Trophoblast cell (in vitro differentiated cells and primary cell): Measurements from ENCODE around the gene HACD3.

Experiments used
- DNase-seq, 2 donors: peaks; one replicate each; pipeline ENCODE4 v3.0.0-alpha.2; 2016
- H2AFZ ChIP-seq: 2 replicates; pipeline ENCODE4 v1.6.1; 2013; ENCODE audit warnings: low read length, moderate library complexity, mild to moderate bottlenecking; ENCODE audit not compliant: insufficient read depth, poor library complexity
- H2AK5ac ChIP-seq: 2 replicates; pipeline ENCODE4 v1.6.1; 2013; ENCODE audit warnings: mild to moderate bottlenecking, low read length
- H2BK120ac ChIP-seq: 2 replicates; pipeline ENCODE4 v1.6.1; 2013; ENCODE audit warnings: low read length, mild to moderate bottlenecking, moderate library complexity; ENCODE audit not compliant: insufficient read depth, poor library complexity
- H2BK12ac ChIP-seq: 2 replicates; pipeline ENCODE4 v1.6.1; 2013; ENCODE audit warnings: mild to moderate bottlenecking, low read length, moderate library complexity
- H2BK5ac ChIP-seq: 2 replicates; pipeline ENCODE4 v1.6.1; 2013; ENCODE audit warnings: low read length, low read depth, moderate library complexity, mild to moderate bottlenecking; ENCODE audit not compliant: poor library complexity
- H3K14ac ChIP-seq: 2 replicates; pipeline ENCODE4 v1.6.1; 2013; ENCODE audit warnings: mild to moderate bottlenecking, low read length
- H3K18ac ChIP-seq: 2 replicates; pipeline ENCODE4 v1.6.1; 2013; ENCODE audit warnings: mild to moderate bottlenecking, low read length
- H3K23ac ChIP-seq: 2 replicates; pipeline ENCODE4 v1.6.1; 2013; ENCODE audit warnings: low read length
- H3K27ac ChIP-seq: 2 replicates; pipeline ENCODE4 v1.5.1; 2013; ENCODE audit warnings: low read depth, mild to moderate bottlenecking, inconsistent platforms, low read length, moderate library complexity
- H3K27me3 ChIP-seq: 2 replicates; pipeline ENCODE4 v1.6.1; 2013; ENCODE audit warnings: inconsistent platforms, mild to moderate bottlenecking, low read length, moderate library complexity; ENCODE audit not compliant: insufficient read depth
- H3K36me3 ChIP-seq, 2 experiments: 1 replicate in 1 of 2; 2 replicates in 1 of 2; pipeline ENCODE4 v1.6.1; 2013; ENCODE audit warnings: low read length in 2 of 2, mild to moderate bottlenecking in 2 of 2, moderate library complexity in 1 of 2; ENCODE audit not compliant: insufficient read depth in 2 of 2, control insufficient read depth in 1 of 2
- H3K4ac ChIP-seq: 2 replicates; pipeline ENCODE4 v1.6.1; 2013; ENCODE audit warnings: low read depth, mild to moderate bottlenecking, low read length, moderate library complexity
- H3K4me1 ChIP-seq, 2 experiments: 1 replicate in 1 of 2; 2 replicates in 1 of 2; pipeline ENCODE4 v1.6.1; 2013; ENCODE audit warnings: low read length in 2 of 2, mild to moderate bottlenecking in 2 of 2, moderate library complexity in 1 of 2; ENCODE audit not compliant: insufficient read depth in 2 of 2, control insufficient read depth in 1 of 2
- H3K4me2 ChIP-seq: 2 replicates; pipeline ENCODE4 v1.6.1; 2013; ENCODE audit warnings: inconsistent platforms, mild to moderate bottlenecking, low read length, moderate library complexity
- H3K4me3 ChIP-seq: 2 replicates; pipeline ENCODE4 v1.5.1; 2013; ENCODE audit warnings: mild to moderate bottlenecking, low read depth, low read length, inconsistent platforms
- H3K79me1 ChIP-seq: one replicate; pipeline ENCODE4 v1.6.1; 2013; ENCODE audit warnings: low read length
- H3K79me2 ChIP-seq: 2 replicates; pipeline ENCODE4 v1.6.1; 2013; ENCODE audit warnings: low read length, mild to moderate bottlenecking; ENCODE audit not compliant: control insufficient read depth, insufficient read depth, poor library complexity
- H3K9ac ChIP-seq: 2 replicates; pipeline ENCODE4 v1.6.1; 2013; ENCODE audit warnings: mild to moderate bottlenecking, low read length
- H3K9me3 ChIP-seq: 2 replicates; pipeline ENCODE4 v1.6.1; 2013; ENCODE audit warnings: low read depth, mild to moderate bottlenecking, control low read depth, inconsistent platforms, low read length; ENCODE audit not compliant: insufficient read depth
- H4K12ac ChIP-seq: 2 replicates; pipeline ENCODE4 v1.6.1; 2013; ENCODE audit warnings: low read depth, mild to moderate bottlenecking, low read length, moderate library complexity
- H4K8ac ChIP-seq: 2 replicates; pipeline ENCODE4 v1.6.1; 2013; ENCODE audit warnings: low read depth, mild to moderate bottlenecking, low read length, moderate library complexity
- H4K91ac ChIP-seq: one replicate; pipeline ENCODE4 v1.6.1; 2013; ENCODE audit warnings: low read depth, mild to moderate bottlenecking, low read length, moderate library complexity
- WGBS: extraction: QIAGEN DNeasy Blood & Tissue Kit; methylation state at CpG from one replicate; pipeline ENCODE4 v1.1.7; 2013; ENCODE audit warnings: missing lambda C conversion rate; ENCODE audit not compliant: insufficient read length, insufficient coverage; ENCODE audit errors: extremely low coverage; 5-methylcytosine and 5-hydroxymethylcytosine counted together

Gene HACD3

GRCh38 chr15:65559941-65560340, 29.7 kb downstream of the HACD3 start:
- Histone ChIP-seq H3K18ac (no peak overlapping the region), H3K36me3 (peaks cover 5 to 26% of the 10 kb centered on the region in 2 experiments), H3K4me1 (peaks cover 6 to 12% of the 10 kb centered on the region in 2 experiments), H2AFZ (no peak overlapping the region), H3K23ac (no peak overlapping the region), H3K4me2 (no peak overlapping the region), H3K9me3 (no peaks in the 10 kb centered on the region), H3K79me1 (peaks cover 6% of the 10 kb centered on the region), H4K12ac (no peak overlapping the region), H2AK5ac (no peak overlapping the region), H2BK5ac (no peak overlapping the region), H3K4ac (no peak overlapping the region), H3K4me3 (no peak overlapping the region), H3K14ac (no peak overlapping the region), H4K8ac (no peak overlapping the region), H4K91ac (no peak overlapping the region), H3K27me3 (no peaks in the 10 kb centered on the region), H2BK12ac (no peak overlapping the region), H3K27ac (no peak overlapping the region), H2BK120ac (no peak overlapping the region), H3K9ac (no peak overlapping the region), H3K79me2 (no peaks in the 10 kb centered on the region)
- DNase-seq, result no peak

DNA sequence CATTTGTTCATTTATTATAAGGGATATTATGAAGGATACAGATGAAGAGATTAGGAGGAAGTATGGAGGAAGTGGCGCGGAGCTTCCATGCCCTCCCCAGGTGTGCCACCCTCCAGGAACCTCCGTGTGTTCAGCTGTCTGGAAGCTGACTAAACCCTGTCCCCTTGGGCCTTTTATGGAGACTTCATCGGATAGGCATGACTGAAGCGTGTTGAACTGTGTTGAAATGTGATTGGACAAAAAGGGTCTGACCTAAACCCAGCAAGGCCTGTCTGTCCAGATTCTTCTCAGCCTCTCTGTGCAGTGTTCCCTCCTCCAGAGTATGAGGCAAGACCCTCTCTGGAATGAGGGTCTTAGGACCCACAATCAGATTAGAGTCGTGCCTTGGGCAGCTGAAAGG, 31.7 kb downstream of the HACD3 start:
- WGBS, result no CpG with 5 or more reads among the region's 6 CpGs
- Histone ChIP-seq H3K18ac (no peak overlapping the region), H4K8ac (peak overlapping the region; percentile 17), H3K79me2 (no peaks in the 10 kb centered on the region), H2AK5ac (no peak overlapping the region), H3K9me3 (peaks cover 1% of the 10 kb centered on the region), H3K4me3 (no peak overlapping the region), H3K4ac (no peak overlapping the region), H2AFZ (no peak overlapping the region), H3K4me1 (peaks cover 6 to 12% of the 10 kb centered on the region in 2 experiments), H3K23ac (no peak overlapping the region), H3K27ac (peak overlapping the region; percentile 81), H3K27me3 (no peaks in the 10 kb centered on the region), H4K12ac (peak overlapping the region; percentile 13), H4K91ac (peak overlapping the region; percentile 67), H3K4me2 (peak overlapping the region; percentile 42), H3K36me3 (peaks cover 15 to 28% of the 10 kb centered on the region in 2 experiments), H2BK120ac (peak overlapping the region; percentile 35), H2BK12ac (no peak overlapping the region), H3K14ac (no peak overlapping the region), H3K79me1 (peaks cover 6% of the 10 kb centered on the region), H3K9ac (no peak overlapping the region), H2BK5ac (peak overlapping the region; percentile 44)
- peak; percentile 93 to 97 for DNase-seq

- Histone ChIP-seq H3K18ac (no peak overlapping the region), H2BK12ac (no peak overlapping the region), H3K14ac (no peak overlapping the region), H3K27ac (no peak overlapping the region), H3K79me1 (no peaks in the 10 kb centered on the region), H4K12ac (no peak overlapping the region), H3K79me2 (no peaks in the 10 kb centered on the region), H3K23ac (no peak overlapping the region), H2BK5ac (no peak overlapping the region), H2AFZ (no peak overlapping the region), H4K91ac (no peak overlapping the region), H3K9me3 (peaks cover 1% of the 10 kb centered on the region), H2AK5ac (no peak overlapping the region), H3K27me3 (no peaks in the 10 kb centered on the region), H3K4me2 (no peak overlapping the region), H2BK120ac (no peak overlapping the region), H4K8ac (no peak overlapping the region), H3K4me1 (no peaks in the 10 kb centered on the region), H3K4me3 (no peak overlapping the region), H3K36me3 (peaks cover 31 to 45% of the 10 kb centered on the region in 2 experiments), H3K4ac (no peak overlapping the region), H3K9ac (no peak overlapping the region)
- DNase-seq, result no peak
- WGBS, result no CpG with 5 or more reads among the region's 3 CpGs
Measured at GRCh38 chr15:65569728-65570127, 39.5 kb downstream of the HACD3 start.

- no peaks in the 10 kb centered on the region for H3K79me1 ChIP-seq
- H2BK120ac ChIP-seq, result no peak overlapping the region
- H3K23ac ChIP-seq, result no peak overlapping the region
- no peak overlapping the region for H3K18ac ChIP-seq
- peaks cover 21 to 33% of the 10 kb centered on the region in 2 experiments for H3K36me3 ChIP-seq
- no peak overlapping the region for H3K14ac ChIP-seq
- H3K4me1 ChIP-seq, result no peaks in the 10 kb centered on the region
- H3K4me3 ChIP-seq, result no peak overlapping the region
- no peak overlapping the region for H3K4me2 ChIP-seq
- WGBS, result no CpG with 5 or more reads among the region's 2 CpGs
- H3K27ac ChIP-seq, result no peak overlapping the region
- H3K79me2 ChIP-seq, result no peaks in the 10 kb centered on the region
- no peak for DNase-seq
- no peaks in the 10 kb centered on the region for H3K27me3 ChIP-seq
- H2BK12ac ChIP-seq, result no peak overlapping the region
- H2BK5ac ChIP-seq, result no peak overlapping the region
- H2AK5ac ChIP-seq, result no peak overlapping the region
- H2AFZ ChIP-seq, result no peak overlapping the region
- no peak overlapping the region for H3K4ac ChIP-seq
- no peak overlapping the region for H4K12ac ChIP-seq
- no peaks in the 10 kb centered on the region for H3K9me3 ChIP-seq
- H4K8ac ChIP-seq, result no peak overlapping the region
- no peak overlapping the region for H4K91ac ChIP-seq
- no peak overlapping the region for H3K9ac ChIP-seq
Measured at GRCh38 chr15:65571971-65572370, 41.7 kb downstream of the HACD3 start.
